ENCODE results near the gene PRPS2. TPM values are rescaled to one million over a fixed set of nuclear protein-coding genes. Genes with fewer than 3 reads are reported as not detected.

Gene PRPS2
- polyA plus RNA-seq, 1 of the 3 experiments (the other 2 are of a cell fraction): 11.1 TPM

GRCh38 chrX:12798601-12799000 is 7.4 kb downstream of the PRPS2 start:
- 49% methylated on average over 3 of the region's 3 CpGs for WGBS (ENCODE audit: low lambda C conversion rate)
- H3K27ac ChIP-seq (ENCODE audit: low read depth in 2 of 2, low read length in 1 of 2): no peak overlapping the region
- DNase-seq: no peak
- ChIA-PET POLR2A (no interaction called here), CTCF (interaction anchor here (1.0 to 1.4 kb wide), 2 partner anchors 16 to 27 kb away, joined by 3 to 8 read pairs; no protein-coding TSS in a partner anchor)
- no peaks in the 10 kb centered on the region for H3K27me3 ChIP-seq (ENCODE audit: insufficient read depth)
- H3K79me2 ChIP-seq (ENCODE audit: insufficient read depth): no peaks in the 10 kb centered on the region
- H3K4me1 ChIP-seq (ENCODE audit: control insufficient read depth in 1 of 2, insufficient read depth in 2 of 2, low read depth in 1 of 2, low read length in 1 of 2): no peaks in the 10 kb centered on the region; a peak in 1 of 4 replicates
- no peak overlapping the region for H3K4me3 ChIP-seq (ENCODE audit: low read depth in 2 of 2, low read length in 1 of 2)
- no peak overlapping the region for H2AFZ ChIP-seq (ENCODE audit: low read depth)
- H3K9ac ChIP-seq: no peak overlapping the region
- TF ChIP-seq TEAD4 (IDR thresholded peaks at IDR 0.05; ENCODE audit: borderline replicate concordance, insufficient read depth) (no peak), RXRA (IDR thresholded peaks at IDR 0.05; ENCODE audit: borderline replicate concordance, low read depth) (no peak), NFIC (IDR thresholded peaks at IDR 0.05; ENCODE audit: borderline replicate concordance) (no peak), PBX3 (IDR thresholded peaks at IDR 0.05) (no peak), SIN3A (IDR thresholded peaks at IDR 0.05; ENCODE audit: borderline replicate concordance, low read depth, low read length) (no peak), REST (IDR thresholded peaks at IDR 0.05; ENCODE audit: low read depth, low read length) (no peak), RCOR1 (IDR thresholded peaks at IDR 0.05; ENCODE audit: low read length) (no peak), FOSL2 (IDR thresholded peaks at IDR 0.05; ENCODE audit: borderline replicate concordance, low read depth) (no peak)
- no peaks in the 10 kb centered on the region for H4K20me1 ChIP-seq (ENCODE audit: insufficient read depth)
- H3K36me3 ChIP-seq (replicated peaks in 1 of 2; ENCODE audit: control insufficient read depth in 1 of 2, insufficient read depth in 2 of 2, low read length in 1 of 2): peaks cover 0 to 5% of the 10 kb centered on the region in 2 experiments
- H3K9me3 ChIP-seq: no peaks in the 10 kb centered on the region
- no peaks in the 10 kb centered on the region for H3F3A ChIP-seq (replicated peaks; ENCODE audit: insufficient read depth)
- H3K4me2 ChIP-seq: no peak overlapping the region
- no peaks in the 10 kb centered on the region for H3K9me2 ChIP-seq

GRCh38 chrX:12799118-12799517 is 7.9 kb downstream of the PRPS2 start:
- H3K9me3 ChIP-seq: no peaks in the 10 kb centered on the region
- DNase-seq: no peak
- no peak overlapping the region for H3K27ac ChIP-seq (ENCODE audit: low read depth in 2 of 2, low read length in 1 of 2)
- 71% methylated on average over 13 of the region's 13 CpGs for WGBS (ENCODE audit: low lambda C conversion rate)
- H3K79me2 ChIP-seq (ENCODE audit: insufficient read depth): no peaks in the 10 kb centered on the region
- H3K36me3 ChIP-seq (replicated peaks in 1 of 2; ENCODE audit: control insufficient read depth in 1 of 2, insufficient read depth in 2 of 2, low read length in 1 of 2): peaks cover 0 to 5% of the 10 kb centered on the region in 2 experiments
- no peak overlapping the region for H2AFZ ChIP-seq (ENCODE audit: low read depth)
- no peak overlapping the region for H3K4me2 ChIP-seq
- ChIA-PET CTCF (interaction anchor here (1.0 kb wide), 1 partner anchor 27 kb away, joined by 3 read pairs; no protein-coding TSS in a partner anchor), POLR2A (no interaction called here)
- H3K9me2 ChIP-seq: no peaks in the 10 kb centered on the region
- no peaks in the 10 kb centered on the region for H3F3A ChIP-seq (replicated peaks; ENCODE audit: insufficient read depth)
- H4K20me1 ChIP-seq (ENCODE audit: insufficient read depth): no peaks in the 10 kb centered on the region
- H3K4me1 ChIP-seq (ENCODE audit: control insufficient read depth in 1 of 2, insufficient read depth in 2 of 2, low read depth in 1 of 2, low read length in 1 of 2): no peaks in the 10 kb centered on the region; a peak in 1 of 4 replicates
- H3K27me3 ChIP-seq (ENCODE audit: insufficient read depth): no peaks in the 10 kb centered on the region
- H3K9ac ChIP-seq: no peak overlapping the region
- no peak overlapping the region for H3K4me3 ChIP-seq (ENCODE audit: low read depth in 2 of 2, low read length in 1 of 2)
- TF ChIP-seq, protein P1, sequence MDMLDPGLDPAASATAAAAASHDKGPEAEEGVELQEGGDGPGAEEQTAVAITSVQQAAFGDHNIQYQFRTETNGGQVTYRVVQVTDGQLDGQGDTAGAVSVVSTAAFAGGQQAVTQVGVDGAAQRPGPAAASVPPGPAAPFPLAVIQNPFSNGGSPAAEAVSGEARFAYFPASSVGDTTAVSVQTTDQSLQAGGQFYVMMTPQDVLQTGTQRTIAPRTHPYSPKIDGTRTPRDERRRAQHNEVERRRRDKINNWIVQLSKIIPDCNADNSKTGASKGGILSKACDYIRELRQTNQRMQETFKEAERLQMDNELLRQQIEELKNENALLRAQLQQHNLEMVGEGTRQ (IDR thresholded peaks at IDR 0.05; ENCODE audit: borderline replicate concordance, low read depth, low read length): no peak
- TF ChIP-seq FOXM1 (IDR thresholded peaks at IDR 0.05; ENCODE audit: low read depth): no peak
- no peak for TF ChIP-seq NRF1 (IDR thresholded peaks at IDR 0.05; ENCODE audit: low read depth, low read length)
- no peak for TF ChIP-seq SMC3 (IDR thresholded peaks at IDR 0.05; ENCODE audit: low read depth, low read length)
- no peak for TF ChIP-seq RXRA (IDR thresholded peaks at IDR 0.05; ENCODE audit: borderline replicate concordance, low read depth)
- no peak for TF ChIP-seq POLR2AphosphoS5 (IDR thresholded peaks at IDR 0.05; ENCODE audit: low read depth, low read length)
- no peak for TF ChIP-seq SIN3A (IDR thresholded peaks at IDR 0.05; ENCODE audit: borderline replicate concordance, low read depth, low read length)
- TF ChIP-seq FOXJ3 (CRISPR knock-in tag; IDR thresholded peaks at IDR 0.05): no peak
- no peak for TF ChIP-seq USF1 (IDR thresholded peaks at IDR 0.05; ENCODE audit: borderline replicate concordance, low read depth)
- no peak for TF ChIP-seq RAD21 (IDR thresholded peaks at IDR 0.05; ENCODE audit: low read length)
- no peak for TF ChIP-seq MEF2A (IDR thresholded peaks at IDR 0.05; ENCODE audit: borderline replicate concordance, low read depth)
- no peak for TF ChIP-seq YY1 (IDR thresholded peaks at IDR 0.05; ENCODE audit: low read depth)
- no peak for TF ChIP-seq EZH2phosphoT487 (IDR thresholded peaks at IDR 0.05; ENCODE audit: borderline replicate concordance, low read depth)
- no peak for TF ChIP-seq JUND (IDR thresholded peaks at IDR 0.05)
- no peak for TF ChIP-seq GATA2 (CRISPR knock-in tag; IDR thresholded peaks at IDR 0.05)
- no peak for TF ChIP-seq CHD2 (IDR thresholded peaks at IDR 0.05; ENCODE audit: low read length, partially characterized antibody)
